ENCODE data around the gene CD70.
"Not testable (repeated sequence)": the region's sequence is repeated elsewhere in the genome, so short reads cannot be mapped to it uniquely, and the experiment has no call there.

Gene CD70

GRCh38 chr19:6568816-6569215 is 22.1 kb downstream of the CD70 start:
- DNase-seq = no peak

- DNase-seq = no peak
Observed at GRCh38 chr19:6568010-6568526, 22.9 kb downstream of the CD70 start.

- not testable (repeated sequence) for DNase-seq
Observed at GRCh38 chr19:6566727-6567126, 24.2 kb downstream of the CD70 start.

- no peak for DNase-seq
Observed at GRCh38 chr19:6564393-6564792, 26.6 kb downstream of the CD70 start.

GRCh38 chr19:6562437-6562836 is 28.5 kb downstream of the CD70 start:
- not testable (repeated sequence) for DNase-seq

- DNase-seq = no peak
Observed at GRCh38 chr19:6556480-6557195, 34.3 kb downstream of the CD70 start.

- no peak for DNase-seq
Observed at GRCh38 chr19:6556043-6556449, 34.9 kb downstream of the CD70 start.

- DNase-seq = no peak
Observed at GRCh38 chr19:6551607-6552450, 39.1 kb downstream of the CD70 start.

- DNase-seq = no peak
Observed at GRCh38 chr19:6551091-6551490, 39.9 kb downstream of the CD70 start.

GRCh38 chr19:6550679-6551078 is 40.3 kb downstream of the CD70 start:
- DNase-seq = not testable (repeated sequence)

- DNase-seq = no peak
Observed at GRCh38 chr19:6543866-6544347, 47.0 kb downstream of the CD70 start.

- no peak for DNase-seq
Observed at GRCh38 chr19:6540918-6541689, 49.8 kb downstream of the CD70 start.

GRCh38 chr19:6539514-6539913 is 51.4 kb downstream of the CD70 start:
- no peak for DNase-seq

All from NCI-H2227 treated with DMSO at 0.1 percent for 48 hours (cell line).